K562 (cell line): ENCODE results near the gene ACTL10. TPM values are rescaled to one million over a fixed set of nuclear protein-coding genes. Genes with fewer than 3 reads are reported as not detected.

Source experiments
- ATAC-seq: fragments of 200-7000 bp; cut with Tn5 transposase; 3 replicates; pipeline ENCODE4 v1.9.1; 2020; ENCODE audit warnings: moderate library complexity
- BruUV-seq: library from RNA; stranded (reverse); fragments of 400-500 nt; replicated peaks from 2 replicates; lab custom pipeline; 2021; lab: Mats Ljungman, UMichigan
- CTCF ChIA-PET: fragments of 300-600 bp; formaldehyde crosslinking; extraction: SDS; loops from one replicate; lab custom pipeline; 2021; ENCODE audit warnings: low intra/inter-chr PET ratio; lab: Yijun Ruan, JAX
- POLR2A ChIA-PET: fragments of 300-600, 350-650 bp; sonication (Branson Sonifier 250); formaldehyde crosslinking; extraction: SDS; loops from one replicate; lab custom pipeline; 2021; ENCODE audit warnings: antibody characterized with exemption, inconsistent platforms; lab: Yijun Ruan, JAX
- DNase-seq, 4 experiments: peaks; one replicate each; pipeline versions ENCODE4 v3.0.0 to v3.0.0-alpha.2; 2011 to 2018; ENCODE audit warnings: low spot score in 3 of 4, mixed read lengths in 3 of 4; ENCODE audit errors: extremely low read depth in 1 of 4
- FAIRE-seq: peaks from 2 replicates; lab custom pipeline; 2011; peaks lifted over from hg19 to GRCh38; lab: Jason Lieb, UNC
- H2AFZ ChIP-seq: 2 replicates; pipeline ENCODE4 v1.6.0; 2011; ENCODE audit warnings: low read depth, low read length, control low read depth, inconsistent platforms
- H3K27ac ChIP-seq: fragments of 200-600 bp; 3 replicates; pipeline ENCODE4 v1.8.0; 2011; ENCODE audit warnings: low read depth, mild to moderate bottlenecking, control low read depth, inconsistent platforms, low read length, moderate library complexity, mixed read lengths; ENCODE audit errors: extremely low read depth
- H3K27me3 ChIP-seq, 2 experiments: fragments of 300-600 bp in 1 of 2; 2 replicates in 1 of 2; 3 replicates in 1 of 2; pipeline versions ENCODE4 v1.6.0 to v1.8.0; 2011; ENCODE audit warnings: inconsistent platforms in 2 of 2, low read length in 2 of 2, mild to moderate bottlenecking in 1 of 2, mixed read lengths in 1 of 2, moderate library complexity in 1 of 2; ENCODE audit not compliant: control insufficient read depth in 2 of 2, insufficient read depth in 2 of 2
- H3K36me3 ChIP-seq: fragments of 300-600 bp; 3 replicates; pipeline ENCODE4 v1.8.0; 2011; ENCODE audit warnings: mild to moderate bottlenecking, low read length, inconsistent platforms; ENCODE audit not compliant: control insufficient read depth, insufficient read depth
- H3K4me1 ChIP-seq, 2 experiments: fragments of 200-600 bp in 1 of 2; replicated peaks in 1 of 2; 2 replicates in 1 of 2; 3 replicates in 1 of 2; pipeline versions ENCODE4 v1.5.1 to v1.8.0; 2011; ENCODE audit warnings: inconsistent platforms in 2 of 2, low read length in 2 of 2, mild to moderate bottlenecking in 1 of 2, mixed read lengths in 1 of 2, moderate library complexity in 1 of 2; ENCODE audit not compliant: control insufficient read depth in 2 of 2, insufficient read depth in 2 of 2
- H3K4me2 ChIP-seq: 2 replicates; pipeline ENCODE4 v1.6.1; 2011; ENCODE audit warnings: low read length, control low read depth, inconsistent platforms, mixed read lengths; ENCODE audit not compliant: insufficient read depth
- H3K4me3 ChIP-seq: fragments of 200-600 bp; sonication (generic), shearing (Covaris generic); 2 replicates; pipeline ENCODE4 v1.5.1; 2016; ENCODE audit warnings: control low read depth, inconsistent platforms
- H3K79me2 ChIP-seq: fragments of 200-600 bp; 3 replicates; pipeline ENCODE4 v1.8.0; 2011; ENCODE audit warnings: low read length, inconsistent platforms; ENCODE audit not compliant: control insufficient read depth, insufficient read depth
- H3K9ac ChIP-seq, 2 experiments: 2 replicates each; pipeline versions ENCODE4 v1.6.0 to v1.6.1; 2011; ENCODE audit warnings: low read depth in 2 of 2, low read length in 2 of 2, control low read depth in 1 of 2, inconsistent platforms in 1 of 2, mild to moderate bottlenecking in 1 of 2, mixed read lengths in 1 of 2; ENCODE audit not compliant: insufficient read depth in 1 of 2
- H3K9me1 ChIP-seq: one replicate; pipeline ENCODE4 v1.6.0; 2011; ENCODE audit warnings: inconsistent platforms, mild to moderate bottlenecking, low read length, moderate library complexity; ENCODE audit not compliant: control insufficient read depth, insufficient read depth
- H3K9me3 ChIP-seq: replicated peaks from 2 replicates; pipeline ENCODE4 v1.5.1; 2011; ENCODE audit warnings: low read depth, low read length, inconsistent platforms; ENCODE audit not compliant: control insufficient read depth, insufficient read depth
- H4K20me1 ChIP-seq: replicated peaks from 2 replicates; pipeline ENCODE4 v1.6.1; 2011; ENCODE audit warnings: low read length, inconsistent platforms, mixed read lengths; ENCODE audit not compliant: control insufficient read depth, insufficient read depth
- ILK ChIP-seq: fragments of 450-650 bp; IDR thresholded peaks from 2 replicates; pipeline ENCODE4 v1.6.1; 2016; ENCODE audit warnings: missing genetic modification characterization, low read depth, mild to moderate bottlenecking, missing compliant biosample characterization, moderate library complexity, borderline replicate concordance
- MAFF ChIP-seq: IDR thresholded peaks from 2 replicates; pipeline ENCODE4 v1.6.1; 2012; ENCODE audit warnings: low read length, improper control_type of control experiment
- POLR2G ChIP-seq: fragments of 200-400 bp; formaldehyde crosslinking; IDR thresholded peaks from 2 replicates; pipeline ENCODE4 v1.6.1; 2017; ENCODE audit warnings: low read depth, mild to moderate bottlenecking, antibody characterized with exemption, low read length, moderate library complexity
- RBFOX2 ChIP-seq: fragments of 200-400 bp; formaldehyde crosslinking; IDR thresholded peaks from 2 replicates; pipeline ENCODE4 v1.6.1; 2017; ENCODE audit warnings: low read depth, mild to moderate bottlenecking, low read length, moderate library complexity
- SMAD3 ChIP-seq: fragments of 450-650 bp; formaldehyde crosslinking; conservative IDR thresholded peaks from 2 replicates; pipeline ENCODE4 v1.4.0; 2020; ENCODE audit warnings: mild to moderate bottlenecking
- WGBS: fragments of 100-300 bp; shearing (Covaris generic); methylation state at CpG from one replicate; pipeline ENCODE4 v1.1.6; 2016; ENCODE audit warnings: low coverage, mixed read lengths; ENCODE audit not compliant: insufficient coverage; ENCODE audit errors: missing lambda C conversion rate; 5-methylcytosine and 5-hydroxymethylcytosine counted together
- in situ Hi-C: fragments of 300-500 bp; cut with MboI; formaldehyde crosslinking; loops from 4 replicates; pipeline ENCODE4 v1.15.0; 2018; ENCODE audit warnings: inconsistent platforms, mixed read lengths
- intact Hi-C: fragments of 100-400 bp; cut with micrococcal nuclease; formaldehyde crosslinking; loops from 2 replicates; pipeline ENCODE4 v1.14.2; 2022
- polyA plus RNA-seq, 8 experiments: library from polyadenylated mRNA; depleted of rRNA in 4 of 8; stranded (reverse) in 5 of 8; unstranded in 3 of 8; fragments of >200 nt; fragmentation: Nextera tagmentation in 2 of 8; fragmentation: Illumina TruSeq in 1 of 8; extraction: Ambion mirVana in 2 of 8; extraction: Trizol in 1 of 8; gene quantifications; 2 replicates each; pipeline versions ENCODE4 v1.2.1 to v1.2.3, GENCODE V29; 2011 to 2014; ENCODE audit warnings: inconsistent platforms in 1 of 8, missing spikeins in 1 of 8
- total RNA-seq, 7 experiments: library from RNA; depleted of rRNA in 6 of 7; stranded (reverse); fragments of >200 nt in 6 of 7; fragmentation: Illumina TruSeq in 2 of 7; extraction: Trizol in 2 of 7; gene quantifications; 2 replicates each; pipeline versions ENCODE4 v1.2.1 to v1.2.3, GENCODE V29; 2011 to 2021; ENCODE audit warnings: low replicate concordance in 1 of 7

The ACTL10 gene
- total and polyA plus RNA-seq, 9 of the 15 experiments (the other 6 are each of a cell fraction or from before 2014, with no cell fraction given), result 0.07 to 0.14 TPM; not detected in 7

GRCh38 chr20:33660035-33660684 lies 6.6 kb upstream of the ACTL10 start:
- H3K79me2 ChIP-seq, result peaks cover 18% of the 10 kb centered on the region
- 0 out of 2 replicates have a peak, but pooled peaks have one; percentile 44 for TF ChIP-seq POLR2G
- TF ChIP-seq RBFOX2, result 0 out of 2 replicates have a peak, but pooled peaks have one; percentile 52
- TF ChIP-seq MAFF, result no peak
- no peak for TF ChIP-seq SMAD3 (CRISPR knock-in tag)
- no peak for TF ChIP-seq ILK (tag)
- H3K4me1 ChIP-seq, result peaks cover 16 to 54% of the 10 kb centered on the region in 2 experiments; a peak in 4 of 5 replicates
- no peak overlapping the region for H3K27ac ChIP-seq
- ChIA-PET CTCF (no interaction called here), POLR2A (interaction anchor here (1.3 kb wide), 1 partner anchor 13 kb away, joined by 6 read pairs; no protein-coding TSS in a partner anchor)
- DNase-seq (no peak), FAIRE-seq (no peak), ATAC-seq (no peak)
- peaks cover 11% of the 10 kb centered on the region; the same call in 1 of the 2 replicates for H4K20me1 ChIP-seq
- H3K4me3 ChIP-seq, result no peak overlapping the region
- no peaks in the 10 kb centered on the region for H3K9me3 ChIP-seq
- intact Hi-C loops, result no loop called here
- H3K36me3 ChIP-seq, result peaks cover 55% of the 10 kb centered on the region; the same call in 2 of the 3 replicates
- H3K4me2 ChIP-seq, result no peak overlapping the region
- BruUV-seq, result no TSS peak
- H3K9me1 ChIP-seq, result no peaks in the 10 kb centered on the region
- peak overlapping the region in 1 of 2 experiments; percentile 50; a peak in 2 of 4 replicates for H3K9ac ChIP-seq
- no peaks in the 10 kb centered on the region for H3K27me3 ChIP-seq
- 97% methylated on average over 16 of the region's 21 CpGs for WGBS
- in situ Hi-C loops, result no loop called here
- H2AFZ ChIP-seq, result no peak overlapping the region
